NB4 (cell line): ENCODE results near the gene ZFP3.
"Not testable (repeated sequence)": the region's sequence is repeated elsewhere in the genome, so short reads cannot be mapped to it uniquely, and the experiment has no call there.

Experiments used
- DNase-seq: peaks from one replicate; pipeline ENCODE4 v3.0.0; 2010; ENCODE audit warnings: low read depth
- H3K4me3 ChIP-seq: one replicate; pipeline ENCODE4 v1.5.1; 2011; ENCODE audit warnings: mild to moderate bottlenecking, low read depth, low read length, moderate library complexity
- MYC ChIP-seq: IDR thresholded peaks from 2 replicates; pipeline ENCODE4 v1.6.1; 2011; ENCODE audit warnings: low read depth, low read length
- POLR2A ChIP-seq: IDR thresholded peaks from 2 replicates; pipeline ENCODE4 v1.6.1; 2011; ENCODE audit warnings: mild to moderate bottlenecking; ENCODE audit not compliant: insufficient read length; ENCODE audit errors: extremely low read depth
- TF ChIP-seq, protein P1 (sequence below): IDR thresholded peaks from 2 replicates; pipeline ENCODE4 v1.6.1; 2011; ENCODE audit warnings: low read depth, low read length
- TF ChIP-seq, protein P2 (sequence below): IDR thresholded peaks from one replicate; pipeline ENCODE4 v1.5.1; 2012; ENCODE audit warnings: low read depth, low read length

Gene ZFP3

DNA sequence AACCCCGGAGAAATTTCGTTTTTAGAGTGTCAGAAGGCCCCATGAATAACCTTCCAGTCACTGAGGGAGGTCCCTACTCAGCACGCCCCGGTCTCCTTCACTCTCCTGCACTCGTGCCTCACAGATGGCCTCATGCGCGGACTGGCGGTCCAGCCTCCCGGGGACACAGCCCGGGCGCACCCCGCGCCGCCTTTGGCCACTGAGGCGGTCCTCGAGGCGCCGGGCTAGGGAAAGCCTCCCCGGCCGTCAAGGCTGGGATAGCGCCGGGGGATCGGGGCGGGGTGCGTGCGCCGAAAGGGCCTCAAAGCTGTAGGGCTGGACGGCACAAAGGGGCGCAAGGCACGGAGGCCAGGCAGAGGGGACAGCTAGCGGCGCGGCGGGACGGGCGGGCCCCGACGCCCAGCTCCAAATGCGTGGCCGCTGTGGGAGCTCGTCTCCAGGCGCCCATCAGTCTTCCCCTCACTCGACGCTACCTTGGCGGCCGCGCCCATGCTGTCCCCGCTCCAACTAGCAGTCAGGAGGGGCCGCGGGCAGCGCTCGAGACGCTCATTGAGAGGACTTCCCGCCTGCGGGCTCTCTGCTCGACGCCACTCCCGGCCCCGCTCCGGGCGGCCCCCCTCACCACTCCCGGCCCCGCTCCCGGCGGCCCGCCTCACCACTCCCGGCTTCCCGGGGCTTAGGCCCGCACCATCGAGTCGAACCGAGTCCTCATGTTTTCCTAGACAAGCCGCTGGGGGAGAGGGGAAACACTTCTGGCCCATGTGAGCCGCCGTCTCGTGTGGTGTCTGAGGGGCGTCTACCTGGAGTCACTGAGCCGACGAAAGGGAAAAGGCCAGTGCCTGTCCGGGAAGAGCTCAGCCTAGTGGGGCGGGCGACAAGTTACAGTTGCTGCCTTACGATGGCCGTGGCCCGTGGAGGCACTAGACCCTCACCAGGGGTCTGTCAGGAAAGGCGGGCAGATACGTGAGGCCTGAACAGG lies 37.7 kb downstream of the ZFP3 start, which contains the start of gene USP6:
Gene USP6, plus strand, starts transcription at position 360 of the 979 bp plus-strand sequence. CDS start 14,336 bp downstream, outside the sequence.
- DNase-seq, result no peak
- TF ChIP-seq POLR2A, result no peak
- TF ChIP-seq, protein P1, sequence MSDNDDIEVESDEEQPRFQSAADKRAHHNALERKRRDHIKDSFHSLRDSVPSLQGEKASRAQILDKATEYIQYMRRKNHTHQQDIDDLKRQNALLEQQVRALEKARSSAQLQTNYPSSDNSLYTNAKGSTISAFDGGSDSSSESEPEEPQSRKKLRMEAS, result no peak

DNA sequence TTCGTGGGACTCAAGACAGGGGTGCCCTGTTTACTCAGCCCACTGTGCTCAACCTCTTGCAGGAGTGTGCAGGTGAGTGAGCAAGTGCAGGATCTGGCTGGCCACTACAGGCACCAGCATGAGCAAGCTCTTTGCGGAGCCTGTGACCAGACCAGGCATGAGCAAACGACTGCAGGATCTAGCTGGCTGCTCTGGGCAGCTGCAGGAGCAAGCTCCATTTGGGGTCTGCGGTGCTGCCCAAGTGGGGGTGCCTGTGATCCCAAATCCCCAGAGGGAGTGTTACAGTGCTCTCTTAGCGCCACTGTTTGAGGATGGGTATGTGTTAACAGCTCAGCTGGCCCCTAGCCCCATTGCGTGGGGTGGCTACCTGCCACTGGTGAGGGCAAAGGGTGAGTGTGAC lies 40.0 kb downstream of the ZFP3 start:
- TF ChIP-seq POLR2A, result no peak
- TF ChIP-seq MYC, result no peak
- TF ChIP-seq, protein P2, sequence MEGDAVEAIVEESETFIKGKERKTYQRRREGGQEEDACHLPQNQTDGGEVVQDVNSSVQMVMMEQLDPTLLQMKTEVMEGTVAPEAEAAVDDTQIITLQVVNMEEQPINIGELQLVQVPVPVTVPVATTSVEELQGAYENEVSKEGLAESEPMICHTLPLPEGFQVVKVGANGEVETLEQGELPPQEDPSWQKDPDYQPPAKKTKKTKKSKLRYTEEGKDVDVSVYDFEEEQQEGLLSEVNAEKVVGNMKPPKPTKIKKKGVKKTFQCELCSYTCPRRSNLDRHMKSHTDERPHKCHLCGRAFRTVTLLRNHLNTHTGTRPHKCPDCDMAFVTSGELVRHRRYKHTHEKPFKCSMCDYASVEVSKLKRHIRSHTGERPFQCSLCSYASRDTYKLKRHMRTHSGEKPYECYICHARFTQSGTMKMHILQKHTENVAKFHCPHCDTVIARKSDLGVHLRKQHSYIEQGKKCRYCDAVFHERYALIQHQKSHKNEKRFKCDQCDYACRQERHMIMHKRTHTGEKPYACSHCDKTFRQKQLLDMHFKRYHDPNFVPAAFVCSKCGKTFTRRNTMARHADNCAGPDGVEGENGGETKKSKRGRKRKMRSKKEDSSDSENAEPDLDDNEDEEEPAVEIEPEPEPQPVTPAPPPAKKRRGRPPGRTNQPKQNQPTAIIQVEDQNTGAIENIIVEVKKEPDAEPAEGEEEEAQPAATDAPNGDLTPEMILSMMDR, result no peak
- TF ChIP-seq, protein P1, result no peak
- H3K4me3 ChIP-seq, result no peak overlapping the region
- no peak for DNase-seq

More for the DNA sequence above, 37.7 kb downstream of the ZFP3 start, which contains the start of gene USP6:
- no peak within 1 kb of the TSS for H3K4me3 ChIP-seq

DNA sequence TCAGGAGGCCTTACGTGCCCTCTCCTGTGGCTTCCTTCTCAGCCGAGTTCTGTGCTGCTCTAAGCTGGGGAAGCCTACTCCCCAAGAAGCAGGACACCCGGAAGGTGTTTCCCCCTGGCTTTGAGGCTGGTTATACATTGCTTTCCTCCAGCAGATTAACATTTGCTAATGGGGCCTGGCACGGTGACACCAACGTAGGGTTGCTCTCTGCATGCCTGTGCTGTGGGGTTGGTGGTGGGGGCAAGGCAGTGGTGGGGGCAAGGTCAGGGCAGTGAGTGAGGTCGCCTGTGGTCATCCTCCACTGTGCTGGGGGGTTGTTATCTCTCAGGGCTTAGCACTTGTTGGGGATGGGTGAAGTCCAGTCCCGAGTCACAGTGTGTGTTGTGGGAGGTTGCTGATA lies 41.8 kb downstream of the ZFP3 start:
- no peak for TF ChIP-seq MYC
- no peak for DNase-seq
- no peak overlapping the region for H3K4me3 ChIP-seq

DNA sequence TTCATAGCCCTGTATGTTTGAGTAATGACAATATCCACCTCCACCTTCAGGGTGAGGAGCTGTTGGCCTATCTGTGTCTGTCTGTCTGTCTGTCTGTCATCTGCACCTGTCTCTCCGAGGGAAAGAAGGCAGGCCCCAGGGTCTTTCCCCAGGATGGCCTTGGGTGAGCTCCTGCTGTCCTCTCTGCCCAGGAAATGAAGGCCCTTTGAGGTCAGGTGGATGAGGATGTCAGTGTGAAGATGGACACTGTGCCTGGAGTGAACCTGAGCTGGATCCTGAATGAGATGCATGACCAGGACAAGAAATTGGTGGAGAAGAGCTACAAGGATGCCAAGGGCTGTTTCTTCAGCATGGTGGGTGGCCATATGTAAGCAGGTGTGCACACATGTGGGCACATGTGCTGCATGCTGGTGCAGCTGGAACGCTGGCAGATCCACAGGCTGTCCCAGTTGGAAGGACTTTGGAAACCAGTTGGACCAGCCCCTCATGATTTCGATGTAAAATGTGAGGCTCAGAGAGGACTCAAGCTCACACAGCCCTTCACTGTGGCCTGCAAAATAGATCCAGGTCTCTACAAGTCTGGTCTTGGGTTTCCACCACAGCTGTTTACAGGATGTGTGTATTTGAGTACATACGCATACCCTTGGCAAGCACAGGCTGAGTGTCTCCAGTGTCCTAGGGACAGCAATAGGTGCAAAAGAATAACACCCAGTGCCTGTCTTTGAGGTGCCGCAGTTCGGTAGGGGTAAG lies 42.3 kb downstream of the ZFP3 start:
- not testable (repeated sequence) for DNase-seq, H3K4me3 ChIP-seq

GRCh38 chr17:5121186-5121841 lies 43.0 kb downstream of the ZFP3 start:
- no peak overlapping the region for H3K4me3 ChIP-seq
- TF ChIP-seq, protein P2, result no peak
- TF ChIP-seq MYC, result no peak
- TF ChIP-seq, protein P1, result no peak
- no peak for TF ChIP-seq POLR2A
- DNase-seq, result no peak

DNA sequence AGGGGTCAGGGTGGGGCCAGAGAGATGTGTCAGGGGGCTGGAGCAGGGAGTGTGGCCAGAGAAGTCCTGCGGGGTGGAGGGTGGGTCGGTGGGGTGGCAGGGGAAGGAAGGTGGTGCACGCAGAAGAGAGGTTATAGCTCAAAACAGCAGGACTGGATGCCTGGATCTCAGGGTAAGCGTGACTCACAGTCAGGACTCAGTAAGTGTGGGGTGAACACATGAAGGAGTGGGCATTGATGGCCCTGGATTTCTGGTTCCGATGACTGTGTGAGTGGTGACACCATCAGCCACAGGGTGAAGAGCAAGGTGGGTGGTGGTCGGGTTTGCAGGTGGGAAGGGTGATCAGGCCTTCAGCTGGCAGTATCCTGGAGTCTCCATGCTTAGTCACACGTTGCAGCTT lies 43.8 kb downstream of the ZFP3 start:
- DNase-seq, H3K4me3 ChIP-seq: not testable (repeated sequence)

DNA sequence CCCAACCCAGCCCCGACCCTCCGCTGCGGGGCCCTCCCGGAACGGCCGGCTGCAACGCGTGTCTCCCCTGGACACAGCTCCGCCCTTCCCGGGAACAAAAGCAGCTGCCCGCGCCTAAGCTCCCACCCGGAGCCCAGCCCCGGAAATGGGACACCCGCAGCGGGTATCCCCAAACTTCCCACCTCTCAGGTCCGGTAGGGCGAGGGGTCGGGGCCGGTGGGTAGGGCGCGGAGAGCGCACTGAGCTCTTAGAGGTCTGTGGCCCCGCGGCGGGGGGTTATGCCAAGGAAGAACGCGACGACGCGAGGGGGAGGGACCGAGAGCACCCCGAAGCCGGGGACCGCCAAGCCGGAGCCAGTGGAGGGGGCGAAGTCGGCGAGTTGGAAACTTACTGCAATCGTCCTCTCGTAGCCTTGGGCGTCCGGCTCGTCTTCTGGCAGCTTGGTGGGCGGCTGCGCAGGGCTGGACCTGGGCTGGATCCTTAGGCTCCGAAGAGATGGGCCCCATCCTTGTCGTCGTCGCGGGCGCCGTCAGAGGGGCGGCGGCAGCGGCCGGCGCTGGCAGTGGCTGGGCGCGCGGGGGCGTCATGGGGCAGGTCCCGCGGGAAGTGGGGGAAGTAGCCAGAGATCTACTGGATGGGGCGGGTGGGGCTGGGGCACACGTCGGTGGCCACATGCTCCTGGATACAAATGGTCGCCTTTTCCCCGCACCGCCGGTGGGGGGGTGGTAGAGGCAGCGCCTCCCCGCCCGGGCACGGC lies 44.5 kb downstream of the ZFP3 start:
- no peak for DNase-seq
- no peak overlapping the region for H3K4me3 ChIP-seq
- TF ChIP-seq, protein P2, result no peak
- TF ChIP-seq POLR2A, result no peak
- TF ChIP-seq, protein P1, result no peak
- no peak for TF ChIP-seq MYC
